LNCAP (cell line): Measurements from ENCODE around the gene LAMB2.

ENCODE experiments used
- TF ChIP-seq, protein P1 (sequence below): fragments of 450-650 bp; IDR thresholded peaks from 2 replicates; pipeline ENCODE4 v1.5.1; 2017; ENCODE audit warnings: mild to moderate bottlenecking

LAMB2 gene

DNA sequence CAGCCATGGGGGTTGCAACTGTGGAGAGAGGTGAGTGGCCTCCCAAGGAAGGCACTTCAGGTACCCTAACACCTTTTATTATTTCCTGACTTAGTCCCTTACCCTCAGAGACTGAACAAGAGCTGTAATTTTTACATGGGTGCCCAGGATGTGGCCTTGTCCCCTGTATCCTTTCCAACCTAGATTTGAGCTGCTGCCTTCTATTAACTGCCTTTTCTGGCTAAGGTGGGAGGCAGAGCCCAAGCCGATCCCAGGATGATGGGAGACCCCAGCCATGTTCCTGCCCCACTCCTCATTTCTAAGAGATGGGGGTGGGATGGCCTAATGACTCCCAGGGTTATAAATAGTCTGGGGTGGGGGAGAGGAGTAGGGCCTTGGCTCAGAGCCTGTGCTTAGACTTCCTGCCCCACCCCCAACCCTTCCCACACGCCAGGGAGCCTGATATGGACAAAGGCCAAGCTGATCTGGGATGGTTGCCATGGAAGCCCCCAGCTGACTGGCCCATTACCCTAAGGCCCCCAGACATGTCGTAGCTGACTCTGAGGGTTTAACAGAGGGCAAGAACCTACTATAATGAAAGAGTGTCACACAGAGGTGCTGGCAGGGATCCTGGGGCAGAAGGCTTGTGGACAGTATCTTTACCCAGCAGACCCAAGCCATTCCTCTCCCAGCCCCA, 40.4 kb upstream of the LAMB2 start:
- TF ChIP-seq, protein P1, sequence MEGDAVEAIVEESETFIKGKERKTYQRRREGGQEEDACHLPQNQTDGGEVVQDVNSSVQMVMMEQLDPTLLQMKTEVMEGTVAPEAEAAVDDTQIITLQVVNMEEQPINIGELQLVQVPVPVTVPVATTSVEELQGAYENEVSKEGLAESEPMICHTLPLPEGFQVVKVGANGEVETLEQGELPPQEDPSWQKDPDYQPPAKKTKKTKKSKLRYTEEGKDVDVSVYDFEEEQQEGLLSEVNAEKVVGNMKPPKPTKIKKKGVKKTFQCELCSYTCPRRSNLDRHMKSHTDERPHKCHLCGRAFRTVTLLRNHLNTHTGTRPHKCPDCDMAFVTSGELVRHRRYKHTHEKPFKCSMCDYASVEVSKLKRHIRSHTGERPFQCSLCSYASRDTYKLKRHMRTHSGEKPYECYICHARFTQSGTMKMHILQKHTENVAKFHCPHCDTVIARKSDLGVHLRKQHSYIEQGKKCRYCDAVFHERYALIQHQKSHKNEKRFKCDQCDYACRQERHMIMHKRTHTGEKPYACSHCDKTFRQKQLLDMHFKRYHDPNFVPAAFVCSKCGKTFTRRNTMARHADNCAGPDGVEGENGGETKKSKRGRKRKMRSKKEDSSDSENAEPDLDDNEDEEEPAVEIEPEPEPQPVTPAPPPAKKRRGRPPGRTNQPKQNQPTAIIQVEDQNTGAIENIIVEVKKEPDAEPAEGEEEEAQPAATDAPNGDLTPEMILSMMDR: no peak

DNA sequence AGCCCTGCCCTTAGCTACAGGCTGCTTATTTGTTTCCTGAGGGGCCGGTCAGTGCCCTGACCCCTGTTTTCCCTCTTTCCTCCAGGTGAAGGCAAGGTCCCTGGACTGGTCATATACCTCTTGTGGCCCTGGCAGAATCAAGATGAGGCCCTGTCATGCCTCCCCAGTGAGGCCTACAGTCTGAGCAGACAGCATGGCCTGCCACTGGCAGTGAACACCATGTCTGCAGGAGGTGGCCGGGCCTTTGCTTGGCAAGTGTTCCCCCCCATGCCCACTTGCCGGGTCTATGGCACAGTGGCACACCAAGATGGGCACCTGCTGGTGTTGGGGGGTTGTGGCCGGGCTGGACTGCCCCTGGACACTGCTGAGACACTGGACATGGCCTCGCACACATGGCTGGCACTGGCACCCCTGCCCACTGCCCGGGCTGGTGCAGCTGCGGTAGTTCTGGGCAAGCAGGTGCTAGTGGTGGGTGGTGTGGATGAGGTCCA, 39.7 kb upstream of the LAMB2 start:
- TF ChIP-seq, protein P1: no peak

GRCh38 chr3:49171775-49172500, 39.1 kb upstream of the LAMB2 start:
- TF ChIP-seq, protein P1: no peak

- TF ChIP-seq, protein P1: peak; percentile 91
These were observed 38.4 kb upstream of the LAMB2 start, which contains the start of gene KLHDC8B for GRCh38 chr3:49171119-49171774. TSS of gene KLHDC8B (plus strand) at chr3:49171598. CDS start at chr3:49172770, 1,172 bp downstream.

DNA sequence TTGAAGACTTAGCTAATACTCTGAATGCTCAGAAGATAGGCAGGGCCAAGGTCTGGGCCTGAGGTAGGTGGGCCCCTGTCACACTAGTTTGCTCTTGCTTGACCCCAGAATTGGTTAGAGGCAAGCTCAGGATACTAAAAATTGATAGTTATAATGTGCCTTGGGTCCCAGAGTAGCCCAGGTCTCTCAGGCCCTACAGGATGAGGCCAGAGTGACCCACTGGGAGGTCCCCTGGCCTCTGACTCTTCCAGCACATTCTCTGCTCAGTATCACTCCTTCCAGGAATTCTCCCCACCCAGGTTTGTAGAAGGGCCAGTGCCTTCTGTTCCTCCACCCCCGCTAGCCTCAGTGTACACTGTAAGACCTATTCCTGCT, 37.9 kb upstream of the LAMB2 start:
- TF ChIP-seq, protein P1: no peak

GRCh38 chr3:49166752-49167556, 34.1 kb upstream of the LAMB2 start:
- TF ChIP-seq, protein P1: no peak
